ENCODE measurements around the gene TRIM54.
"Not testable (repeated sequence)": the region's sequence is repeated elsewhere in the genome, so short reads cannot be mapped to it uniquely, and the experiment has no call there.

Gene TRIM54

GRCh38 chr2:27307545-27308358, 25.5 kb downstream of the TRIM54 start:
- Mint-ChIP-seq H3K27ac (no peak overlapping the region), H3K36me3 (peaks cover 11% of the 10 kb centered on the region), H3K27me3 (peaks cover 4% of the 10 kb centered on the region), H3K4me1 (ENCODE audit: low read depth) (peaks cover 7% of the 10 kb centered on the region), H3K4me3 (peak overlapping the region; percentile 63), H3K9me3 (ENCODE audit: low read depth) (no peaks in the 10 kb centered on the region)

- H3K36me3 Mint-ChIP-seq, result peaks cover 11% of the 10 kb centered on the region
These were observed 26.2 kb downstream of the TRIM54 start, which contains the start of gene UCN for GRCh38 chr2:27308359-27308881. UCN (minus strand) TSS chr2:27308445; CDS start chr2:27307895, 550 bp downstream.

GRCh38 chr2:27309651-27310050, 27.4 kb downstream of the TRIM54 start:
- H3K4me1 Mint-ChIP-seq (ENCODE audit: low read depth), result peaks cover 5% of the 10 kb centered on the region
- peaks cover under 1% of the 10 kb centered on the region for H3K27me3 Mint-ChIP-seq
- no peak overlapping the region for H3K27ac Mint-ChIP-seq
- no peaks in the 10 kb centered on the region for H3K9me3 Mint-ChIP-seq (ENCODE audit: low read depth)
- H3K36me3 Mint-ChIP-seq, result peaks cover 11% of the 10 kb centered on the region
- H3K4me3 Mint-ChIP-seq, result peak overlapping the region; percentile 15

More at GRCh38 chr2:27308359-27308881, 26.2 kb downstream of the TRIM54 start, which contains the start of gene UCN:
- Mint-ChIP-seq H3K27me3 (peaks cover 4% of the 10 kb centered on the region), H3K27ac (no peak within 1 kb of the TSS), H3K4me1 (ENCODE audit: low read depth) (peaks cover 5% of the 10 kb centered on the region), H3K9me3 (ENCODE audit: low read depth) (no peaks in the 10 kb centered on the region), H3K4me3 (peak within 1 kb of the TSS; percentile 63)

- Mint-ChIP-seq H3K9me3 (ENCODE audit: low read depth) (no peaks in the 10 kb centered on the region), H3K27me3 (no peaks in the 10 kb centered on the region), H3K4me1 (ENCODE audit: low read depth) (no peaks in the 10 kb centered on the region), H3K4me3 (no peak overlapping the region), H3K27ac (no peak overlapping the region), H3K36me3 (peaks cover 13% of the 10 kb centered on the region)
These were observed 29.9 kb downstream of the TRIM54 start for GRCh38 chr2:27312152-27312551.

GRCh38 chr2:27313882-27314645, 31.8 kb downstream of the TRIM54 start:
- Mint-ChIP-seq H3K27me3 (no peaks in the 10 kb centered on the region), H3K9me3 (ENCODE audit: low read depth) (no peaks in the 10 kb centered on the region), H3K27ac (no peak overlapping the region), H3K4me3 (no peak overlapping the region), H3K36me3 (peaks cover 12% of the 10 kb centered on the region), H3K4me1 (ENCODE audit: low read depth) (no peaks in the 10 kb centered on the region)

- Mint-ChIP-seq H3K36me3 (peaks cover 8% of the 10 kb centered on the region), H3K27me3 (no peaks in the 10 kb centered on the region), H3K27ac (no peak overlapping the region), H3K9me3 (ENCODE audit: low read depth) (no peaks in the 10 kb centered on the region), H3K4me1 (ENCODE audit: low read depth) (no peaks in the 10 kb centered on the region), H3K4me3 (no peak overlapping the region)
These were observed 32.5 kb downstream of the TRIM54 start for GRCh38 chr2:27314709-27315108.

- H3K4me1 Mint-ChIP-seq (ENCODE audit: low read depth), result no peaks in the 10 kb centered on the region
- H3K9me3 Mint-ChIP-seq (ENCODE audit: low read depth), result no peaks in the 10 kb centered on the region
- H3K27ac Mint-ChIP-seq, result no peak overlapping the region
- no peaks in the 10 kb centered on the region for H3K27me3 Mint-ChIP-seq
- no peak overlapping the region for H3K4me3 Mint-ChIP-seq
- H3K36me3 Mint-ChIP-seq, result peaks cover 6% of the 10 kb centered on the region
These were observed 32.9 kb downstream of the TRIM54 start for GRCh38 chr2:27315122-27315521.

GRCh38 chr2:27316655-27317412, 34.6 kb downstream of the TRIM54 start:
- Mint-ChIP-seq H3K4me1 (ENCODE audit: low read depth) (peaks cover 12% of the 10 kb centered on the region), H3K36me3 (peaks cover 4% of the 10 kb centered on the region), H3K27me3 (no peaks in the 10 kb centered on the region), H3K4me3 (no peak overlapping the region), H3K9me3 (ENCODE audit: low read depth) (no peaks in the 10 kb centered on the region), H3K27ac (no peak overlapping the region)

- not testable (repeated sequence) for H3K4me3 Mint-ChIP-seq; H3K27ac Mint-ChIP-seq; H3K27me3 Mint-ChIP-seq; H3K36me3 Mint-ChIP-seq; H3K9me3 Mint-ChIP-seq (ENCODE audit: low read depth)
- peaks cover 26% of the 10 kb centered on the region for H3K4me1 Mint-ChIP-seq (ENCODE audit: low read depth)
These were observed 37.6 kb downstream of the TRIM54 start for GRCh38 chr2:27319839-27320238.

- peaks cover 26% of the 10 kb centered on the region for H3K4me1 Mint-ChIP-seq (ENCODE audit: low read depth)
- no peaks in the 10 kb centered on the region for H3K9me3 Mint-ChIP-seq (ENCODE audit: low read depth)
- peaks cover 2% of the 10 kb centered on the region for H3K36me3 Mint-ChIP-seq
- peak overlapping the region; percentile 99 for H3K4me3 Mint-ChIP-seq
- H3K27ac Mint-ChIP-seq, result no peak overlapping the region
- no peaks in the 10 kb centered on the region for H3K27me3 Mint-ChIP-seq
These were observed 38.8 kb downstream of the TRIM54 start for GRCh38 chr2:27320958-27321543.

GRCh38 chr2:27322301-27322765, 40.1 kb downstream of the TRIM54 start:
- H3K27me3 Mint-ChIP-seq, result no peaks in the 10 kb centered on the region
- H3K36me3 Mint-ChIP-seq, result peaks cover 4% of the 10 kb centered on the region
- peak overlapping the region; percentile 99 for H3K4me3 Mint-ChIP-seq
- H3K4me1 Mint-ChIP-seq (ENCODE audit: low read depth), result peaks cover 26% of the 10 kb centered on the region
- H3K9me3 Mint-ChIP-seq (ENCODE audit: low read depth), result no peaks in the 10 kb centered on the region
- peak overlapping the region; percentile 99 for H3K27ac Mint-ChIP-seq

- Mint-ChIP-seq H3K27ac (peak within 1 kb of the TSS; percentile 99), H3K36me3 (peaks cover 4% of the 10 kb centered on the region), H3K4me3 (peak within 1 kb of the TSS; percentile 99), H3K9me3 (ENCODE audit: low read depth) (no peaks in the 10 kb centered on the region), H3K27me3 (no peaks in the 10 kb centered on the region), H3K4me1 (ENCODE audit: low read depth) (peaks cover 26% of the 10 kb centered on the region)
These were observed 40.8 kb downstream of the TRIM54 start, which contains the start of gene MPV17 for GRCh38 chr2:27322766-27323595. MPV17 (minus strand) TSS chr2:27323097; CDS start chr2:27322517, 580 bp downstream.

GRCh38 chr2:27323596-27324285, 41.5 kb downstream of the TRIM54 start:
- Mint-ChIP-seq H3K4me1 (ENCODE audit: low read depth) (peaks cover 26% of the 10 kb centered on the region), H3K9me3 (ENCODE audit: low read depth) (no peaks in the 10 kb centered on the region), H3K36me3 (peaks cover 8% of the 10 kb centered on the region), H3K4me3 (peak overlapping the region; percentile 99), H3K27me3 (no peaks in the 10 kb centered on the region), H3K27ac (peak overlapping the region; percentile 99)
